ENCODE measurements around the gene MAN1A2.

- TF ChIP-seq CTCF (IDR thresholded peaks at IDR 0.05) (no peak), POLR2A (IDR thresholded peaks at IDR 0.05) (no peak)
Observed at GRCh38 chr1:117389779-117390178, 22.5 kb downstream of the MAN1A2 start.
